Measurements from ENCODE around the gene MFSD11. TPM values are rescaled to one million over a fixed set of nuclear protein-coding genes. Genes with fewer than 3 reads are reported as not detected.
"Not testable (repeated sequence)": the region's sequence is repeated elsewhere in the genome, so short reads cannot be mapped to it uniquely, and the experiment has no call there.

Gene MFSD11
- polyA plus RNA-seq, 12 donors: 18.5 to 50.7 (median 38.0) TPM; not detected in 1

GRCh38 chr17:76706817-76707216 lies 31.1 kb upstream of the MFSD11 start:
- DNase-seq: no peak

GRCh38 chr17:76707985-76708807 lies 29.7 kb upstream of the MFSD11 start:
- DNase-seq: peak; percentile 61

GRCh38 chr17:76709077-76709950 lies 28.6 kb upstream of the MFSD11 start:
- peak; percentile 68 for DNase-seq

- DNase-seq: not testable (repeated sequence)
These were observed 27.7 kb upstream of the MFSD11 start for GRCh38 chr17:76709951-76710862.

GRCh38 chr17:76710863-76711611 lies 26.9 kb upstream of the MFSD11 start, which contains the start of gene MXRA7:
Gene MXRA7, minus strand, starts transcription at chr17:76710965. Its CDS starts 19 bp downstream, at chr17:76710946.
- DNase-seq: no peak

GRCh38 chr17:76712321-76712720 lies 25.6 kb upstream of the MFSD11 start:
- not testable (repeated sequence) for DNase-seq

GRCh38 chr17:76713765-76714164 lies 24.2 kb upstream of the MFSD11 start:
- DNase-seq: no peak

GRCh38 chr17:76714336-76714735 lies 23.6 kb upstream of the MFSD11 start:
- DNase-seq: no peak

GRCh38 chr17:76714822-76715495 lies 23.0 kb upstream of the MFSD11 start:
- peak; percentile 78 for DNase-seq

GRCh38 chr17:76715496-76715830 lies 22.5 kb upstream of the MFSD11 start:
- DNase-seq: no peak

- DNase-seq: no peak
These were observed 21.6 kb upstream of the MFSD11 start for GRCh38 chr17:76716146-76716838.

- DNase-seq: no peak
These were observed 21.1 kb upstream of the MFSD11 start for GRCh38 chr17:76716839-76717215.

GRCh38 chr17:76718516-76718915 lies 19.4 kb upstream of the MFSD11 start:
- DNase-seq: no peak

- no peak for DNase-seq
These were observed 17.7 kb upstream of the MFSD11 start for GRCh38 chr17:76720211-76720610.

GRCh38 chr17:76720941-76721340 lies 17.0 kb upstream of the MFSD11 start:
- DNase-seq: no peak

- DNase-seq: no peak
These were observed 16.5 kb upstream of the MFSD11 start for GRCh38 chr17:76721463-76721862.

GRCh38 chr17:76722279-76722678 lies 15.6 kb upstream of the MFSD11 start:
- DNase-seq: no peak

GRCh38 chr17:76722977-76723376 lies 14.9 kb upstream of the MFSD11 start:
- not testable (repeated sequence) for DNase-seq

GRCh38 chr17:76723812-76724211 lies 14.1 kb upstream of the MFSD11 start:
- DNase-seq: no peak

All from muscle of arm (tissue), 12 donors.